SK-N-SH (cell line): ENCODE results near the gene TEAD3. TPM values are rescaled to one million over a fixed set of nuclear protein-coding genes. Genes with fewer than 3 reads are reported as not detected.

Experiments
- CTCF ChIA-PET: fragments of 300-600, 350-600 bp; formaldehyde crosslinking; extraction: SDS; loops from one replicate; lab custom pipeline; 2021; lab: Yijun Ruan, JAX
- POLR2A ChIA-PET: fragments of 350-600 bp; sonication (Branson Sonifier 250); formaldehyde crosslinking; extraction: SDS; loops from one replicate; lab custom pipeline; 2020; ENCODE audit warnings: antibody characterized with exemption, inconsistent platforms; lab: Yijun Ruan, JAX
- DNase-seq: peaks from one replicate; pipeline ENCODE4 v3.0.0; 2012
- H2AFZ ChIP-seq: fragments of 200-600 bp; sonication (generic); 2 replicates; pipeline ENCODE4 v1.8.1; 2016; ENCODE audit warnings: antibody characterized with exemption, mild to moderate bottlenecking, low read depth
- H3F3A ChIP-seq: fragments of 200-600 bp; sonication (generic); replicated peaks from 2 replicates; pipeline ENCODE3; 2016; ENCODE audit warnings: antibody characterized with exemption, mild to moderate bottlenecking; ENCODE audit not compliant: insufficient read depth
- H3K27ac ChIP-seq, 2 experiments: fragments of 200-500 bp in 1 of 2; fragments of 200-600 bp in 1 of 2; sonication (Bioruptor generic) in 1 of 2; sonication (generic), shearing (Covaris generic) in 1 of 2; 2 replicates each; pipeline versions ENCODE4 v1.5.1 to v1.6.1; 2014 to 2016; ENCODE audit warnings: low read depth in 2 of 2, inconsistent platforms in 1 of 2, low read length in 1 of 2, mild to moderate bottlenecking in 1 of 2, mixed read lengths in 1 of 2
- H3K27me3 ChIP-seq: fragments of 200-600 bp; sonication (generic), shearing (Covaris generic); 2 replicates; pipeline ENCODE4 v1.6.1; 2016; ENCODE audit warnings: mixed run types; ENCODE audit not compliant: insufficient read depth
- H3K36me3 ChIP-seq, 2 experiments: fragments of 200-500 bp in 1 of 2; fragments of 200-600 bp in 1 of 2; sonication (Bioruptor generic) in 1 of 2; sonication (generic) in 1 of 2; replicated peaks in 1 of 2; 2 replicates each; pipeline versions ENCODE3 to v1.5.1; 2014 to 2016; ENCODE audit warnings: low read length in 1 of 2, mild to moderate bottlenecking in 1 of 2; ENCODE audit not compliant: insufficient read depth in 2 of 2, control insufficient read depth in 1 of 2
- H3K4me1 ChIP-seq, 2 experiments: fragments of 200-500 bp in 1 of 2; fragments of 200-600 bp in 1 of 2; sonication (Bioruptor generic) in 1 of 2; sonication (generic), shearing (Covaris generic) in 1 of 2; 2 replicates each; pipeline versions ENCODE4 v1.5.1 to v1.6.1; 2014 to 2016; ENCODE audit warnings: low read depth in 1 of 2, low read length in 1 of 2, mixed run types in 1 of 2; ENCODE audit not compliant: insufficient read depth in 2 of 2, control insufficient read depth in 1 of 2
- H3K4me2 ChIP-seq: fragments of 200-600 bp; sonication (generic), shearing (Covaris generic); 2 replicates; pipeline ENCODE4 v1.6.1; 2017; ENCODE audit warnings: mixed run types
- H3K4me3 ChIP-seq, 2 experiments: fragments of 200-500 bp in 1 of 2; fragments of 200-600 bp in 1 of 2; sonication (Bioruptor generic) in 1 of 2; sonication (generic), shearing (Covaris generic) in 1 of 2; 2 replicates each; pipeline versions ENCODE4 v1.5.1 to v1.8.1; 2014 to 2016; ENCODE audit warnings: low read depth in 2 of 2, inconsistent platforms in 1 of 2, low read length in 1 of 2, mild to moderate bottlenecking in 1 of 2, mixed read lengths in 1 of 2, moderate library complexity in 1 of 2
- H3K79me2 ChIP-seq: fragments of 200-600 bp; sonication (generic); 2 replicates; pipeline ENCODE4 v1.8.1; 2017; ENCODE audit warnings: mild to moderate bottlenecking; ENCODE audit not compliant: insufficient read depth
- H3K9ac ChIP-seq: fragments of 200-600 bp; sonication (generic); 2 replicates; pipeline ENCODE4 v1.6.1; 2017; ENCODE audit warnings: mixed run types
- H3K9me2 ChIP-seq: fragments of 200-600 bp; sonication (generic); 2 replicates; pipeline ENCODE4 v1.6.1; 2017; ENCODE audit warnings: mixed run types
- H3K9me3 ChIP-seq: fragments of 200-600 bp; sonication (generic); 2 replicates; pipeline ENCODE4 v1.6.1; 2017; ENCODE audit warnings: mixed run types, mild to moderate bottlenecking, moderate library complexity
- H4K20me1 ChIP-seq: fragments of 200-600 bp; sonication (generic); 2 replicates; pipeline ENCODE4 v1.6.1; 2017; ENCODE audit warnings: mild to moderate bottlenecking, mixed run types; ENCODE audit not compliant: insufficient read depth
- CHD2 ChIP-seq: fragments of 150-350 bp; IDR thresholded peaks from 2 replicates; pipeline ENCODE4 v1.6.1; 2018; ENCODE audit warnings: low read length; ENCODE audit not compliant: partially characterized antibody
- EP300 ChIP-seq, 2 experiments: IDR thresholded peaks; 2 replicates each; pipeline versions ENCODE4 v1.4.0 to v1.6.1; 2012; ENCODE audit warnings: borderline replicate concordance in 1 of 2, low read depth in 1 of 2, low read length in 1 of 2
- FOSL2 ChIP-seq: IDR thresholded peaks from 2 replicates; pipeline ENCODE4 v1.4.0; 2012; ENCODE audit warnings: low read depth, mild to moderate bottlenecking, moderate library complexity, borderline replicate concordance
- FOXJ3 ChIP-seq: sonication (generic); formaldehyde crosslinking; IDR thresholded peaks from 2 replicates; pipeline ENCODE4 v1.5.1; 2020; ENCODE audit warnings: mild to moderate bottlenecking, missing genetic modification reagents
- GATA2 ChIP-seq: sonication (generic); formaldehyde crosslinking; IDR thresholded peaks from 2 replicates; pipeline ENCODE4 v1.5.0; 2020; ENCODE audit warnings: mild to moderate bottlenecking, missing genetic modification reagents
- JUND ChIP-seq: IDR thresholded peaks from 2 replicates; pipeline ENCODE4 v1.4.0; 2012
- NFIC ChIP-seq: IDR thresholded peaks from 2 replicates; pipeline ENCODE4 v1.4.0; 2012; ENCODE audit warnings: borderline replicate concordance
- NRF1 ChIP-seq: IDR thresholded peaks from 2 replicates; pipeline ENCODE4 v1.6.1; 2012; ENCODE audit warnings: low read depth, mild to moderate bottlenecking, low read length
- POLR2AphosphoS5 ChIP-seq: IDR thresholded peaks from 2 replicates; pipeline ENCODE4 v1.6.1; 2012; ENCODE audit warnings: low read depth, low read length
- RXRA ChIP-seq: IDR thresholded peaks from 2 replicates; pipeline ENCODE4 v1.4.0; 2012; ENCODE audit warnings: low read depth, mild to moderate bottlenecking, borderline replicate concordance
- SIN3A ChIP-seq: IDR thresholded peaks from 2 replicates; pipeline ENCODE4 v1.6.1; 2012; ENCODE audit warnings: low read depth, mild to moderate bottlenecking, low read length, moderate library complexity, borderline replicate concordance
- TAF1 ChIP-seq: IDR thresholded peaks from 2 replicates; pipeline ENCODE4 v1.6.1; 2012; ENCODE audit warnings: low read depth, mild to moderate bottlenecking, low read length, moderate library complexity, borderline replicate concordance
- TCF12 ChIP-seq: IDR thresholded peaks from 2 replicates; pipeline ENCODE4 v1.4.0; 2012
- TEAD4 ChIP-seq: IDR thresholded peaks from 2 replicates; pipeline ENCODE4 v1.4.0; 2012; ENCODE audit warnings: mild to moderate bottlenecking, borderline replicate concordance; ENCODE audit not compliant: insufficient read depth
- USF1 ChIP-seq: IDR thresholded peaks from 2 replicates; pipeline ENCODE4 v1.4.0; 2012; ENCODE audit warnings: low read depth, borderline replicate concordance
- ZBTB33 ChIP-seq: IDR thresholded peaks from 2 replicates; pipeline ENCODE4 v1.4.0; 2012; ENCODE audit warnings: low read depth, borderline replicate concordance
- WGBS: methylation state at CpG from one replicate; pipeline ENCODE4 v1.1.6; 2017; ENCODE audit warnings: low lambda C conversion rate; 5-methylcytosine and 5-hydroxymethylcytosine counted together
- polyA plus RNA-seq, 3 experiments: library from polyadenylated mRNA; depleted of rRNA; stranded (reverse); fragments of >200 nt; gene quantifications; 2 replicates each; pipeline ENCODE4 v1.2.3, GENCODE V29; 2012
- TF ChIP-seq, protein P1 (sequence below): fragments of 150-350 bp; IDR thresholded peaks from 2 replicates; pipeline ENCODE4 v1.6.1; 2016; ENCODE audit warnings: mild to moderate bottlenecking, low read depth, low read length
- TF ChIP-seq, protein P2 (sequence below): IDR thresholded peaks from 2 replicates; pipeline ENCODE4 v1.4.0; 2012; ENCODE audit warnings: low read depth
- TF ChIP-seq, protein P3 (sequence below): IDR thresholded peaks from 2 replicates; pipeline ENCODE4 v1.6.1; 2012; ENCODE audit warnings: mild to moderate bottlenecking, low read depth, low read length, moderate library complexity

TEAD3 gene
- polyA plus RNA-seq, 1 of the 3 experiments (the other 2 are of a cell fraction) = 7.1 TPM

DNA sequence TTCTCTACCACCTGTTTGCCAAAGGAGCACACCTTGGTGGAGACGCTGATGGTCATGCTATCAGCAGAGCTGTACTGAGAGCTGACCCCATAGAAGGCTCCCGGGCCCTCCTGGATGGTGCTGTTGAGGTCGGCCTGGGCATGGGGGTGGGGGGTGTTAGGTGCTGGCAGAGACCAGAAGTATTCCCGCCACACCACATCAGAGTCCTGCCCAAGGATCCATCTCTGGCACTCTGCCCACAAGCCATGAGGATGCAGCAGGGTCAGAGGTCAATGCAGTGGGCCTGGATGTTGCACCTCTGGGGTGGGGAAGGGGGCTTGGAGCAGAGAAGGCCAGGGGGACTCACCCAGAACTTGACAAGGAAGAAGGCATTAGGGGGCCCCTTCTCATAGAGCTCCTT, 21.3 kb downstream of the TEAD3 start:
- Histone ChIP-seq H3K9me2 (no peaks in the 10 kb centered on the region), H3K9ac (no peak overlapping the region), H3K4me3 (no peak overlapping the region), H3K27me3 (no peaks in the 10 kb centered on the region), H2AFZ (no peak overlapping the region), H3F3A (peaks cover 32% of the 10 kb centered on the region), H3K79me2 (peaks cover 14% of the 10 kb centered on the region), H3K4me2 (no peak overlapping the region), H3K4me1 (peaks cover 11 to 14% of the 10 kb centered on the region in 2 experiments; a peak in 3 of 4 replicates), H3K9me3 (no peaks in the 10 kb centered on the region), H3K27ac (no peak overlapping the region), H3K36me3 (peaks cover 17% of the 10 kb centered on the region in 2 experiments), H4K20me1 (peaks cover 27% of the 10 kb centered on the region)
- TF ChIP-seq JUND = no peak
- TF ChIP-seq SIN3A = no peak
- no peak for TF ChIP-seq TCF12
- no peak for TF ChIP-seq RXRA
- TF ChIP-seq NFIC = no peak
- TF ChIP-seq USF1 = no peak
- TF ChIP-seq, protein P1, sequence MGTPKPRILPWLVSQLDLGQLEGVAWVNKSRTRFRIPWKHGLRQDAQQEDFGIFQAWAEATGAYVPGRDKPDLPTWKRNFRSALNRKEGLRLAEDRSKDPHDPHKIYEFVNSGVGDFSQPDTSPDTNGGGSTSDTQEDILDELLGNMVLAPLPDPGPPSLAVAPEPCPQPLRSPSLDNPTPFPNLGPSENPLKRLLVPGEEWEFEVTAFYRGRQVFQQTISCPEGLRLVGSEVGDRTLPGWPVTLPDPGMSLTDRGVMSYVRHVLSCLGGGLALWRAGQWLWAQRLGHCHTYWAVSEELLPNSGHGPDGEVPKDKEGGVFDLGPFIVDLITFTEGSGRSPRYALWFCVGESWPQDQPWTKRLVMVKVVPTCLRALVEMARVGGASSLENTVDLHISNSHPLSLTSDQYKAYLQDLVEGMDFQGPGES = no peak
- TF ChIP-seq, protein P2, sequence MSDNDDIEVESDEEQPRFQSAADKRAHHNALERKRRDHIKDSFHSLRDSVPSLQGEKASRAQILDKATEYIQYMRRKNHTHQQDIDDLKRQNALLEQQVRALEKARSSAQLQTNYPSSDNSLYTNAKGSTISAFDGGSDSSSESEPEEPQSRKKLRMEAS = no peak
- no peak for TF ChIP-seq NRF1
- TF ChIP-seq POLR2AphosphoS5 = no peak
- no peak for TF ChIP-seq CHD2
- no peak for TF ChIP-seq EP300 (IDR thresholded peaks at IDR 0.05; ENCODE audit: borderline replicate concordance in 1 of 2, low read depth in 1 of 2, low read length in 1 of 2)
- TF ChIP-seq GATA2 (CRISPR knock-in tag) = no peak
- TF ChIP-seq FOXJ3 (CRISPR knock-in tag) = no peak
- TF ChIP-seq, protein P3, sequence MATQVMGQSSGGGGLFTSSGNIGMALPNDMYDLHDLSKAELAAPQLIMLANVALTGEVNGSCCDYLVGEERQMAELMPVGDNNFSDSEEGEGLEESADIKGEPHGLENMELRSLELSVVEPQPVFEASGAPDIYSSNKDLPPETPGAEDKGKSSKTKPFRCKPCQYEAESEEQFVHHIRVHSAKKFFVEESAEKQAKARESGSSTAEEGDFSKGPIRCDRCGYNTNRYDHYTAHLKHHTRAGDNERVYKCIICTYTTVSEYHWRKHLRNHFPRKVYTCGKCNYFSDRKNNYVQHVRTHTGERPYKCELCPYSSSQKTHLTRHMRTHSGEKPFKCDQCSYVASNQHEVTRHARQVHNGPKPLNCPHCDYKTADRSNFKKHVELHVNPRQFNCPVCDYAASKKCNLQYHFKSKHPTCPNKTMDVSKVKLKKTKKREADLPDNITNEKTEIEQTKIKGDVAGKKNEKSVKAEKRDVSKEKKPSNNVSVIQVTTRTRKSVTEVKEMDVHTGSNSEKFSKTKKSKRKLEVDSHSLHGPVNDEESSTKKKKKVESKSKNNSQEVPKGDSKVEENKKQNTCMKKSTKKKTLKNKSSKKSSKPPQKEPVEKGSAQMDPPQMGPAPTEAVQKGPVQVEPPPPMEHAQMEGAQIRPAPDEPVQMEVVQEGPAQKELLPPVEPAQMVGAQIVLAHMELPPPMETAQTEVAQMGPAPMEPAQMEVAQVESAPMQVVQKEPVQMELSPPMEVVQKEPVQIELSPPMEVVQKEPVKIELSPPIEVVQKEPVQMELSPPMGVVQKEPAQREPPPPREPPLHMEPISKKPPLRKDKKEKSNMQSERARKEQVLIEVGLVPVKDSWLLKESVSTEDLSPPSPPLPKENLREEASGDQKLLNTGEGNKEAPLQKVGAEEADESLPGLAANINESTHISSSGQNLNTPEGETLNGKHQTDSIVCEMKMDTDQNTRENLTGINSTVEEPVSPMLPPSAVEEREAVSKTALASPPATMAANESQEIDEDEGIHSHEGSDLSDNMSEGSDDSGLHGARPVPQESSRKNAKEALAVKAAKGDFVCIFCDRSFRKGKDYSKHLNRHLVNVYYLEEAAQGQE = no peak
- no peak for TF ChIP-seq TEAD4
- TF ChIP-seq ZBTB33 = no peak
- no peak for TF ChIP-seq FOSL2
- TF ChIP-seq TAF1 = no peak
- no peak for DNase-seq
- POLR2A ChIA-PET = interaction anchor here (1.7 kb wide), 1 partner anchor 16 kb away, joined by 6 read pairs; no protein-coding TSS in a partner anchor
- CTCF ChIA-PET = no interaction called here
- 95% methylated on average over 4 of the region's 4 CpGs for WGBS
